HG02763 (cell line): Measurements from ENCODE around the gene DNAL4.
A peak's percentile ranks its signal among the peaks of the same experiment; 100 is the strongest.

Experiments
- ATAC-seq: cut with Tn5 transposase; IDR thresholded peaks from one replicate; pipeline ENCODE4 v1.9.1; 2021; ENCODE audit warnings: mild to moderate bottlenecking, moderate library complexity; ENCODE audit not compliant: unreplicated experiment

DNAL4 gene

DNA sequence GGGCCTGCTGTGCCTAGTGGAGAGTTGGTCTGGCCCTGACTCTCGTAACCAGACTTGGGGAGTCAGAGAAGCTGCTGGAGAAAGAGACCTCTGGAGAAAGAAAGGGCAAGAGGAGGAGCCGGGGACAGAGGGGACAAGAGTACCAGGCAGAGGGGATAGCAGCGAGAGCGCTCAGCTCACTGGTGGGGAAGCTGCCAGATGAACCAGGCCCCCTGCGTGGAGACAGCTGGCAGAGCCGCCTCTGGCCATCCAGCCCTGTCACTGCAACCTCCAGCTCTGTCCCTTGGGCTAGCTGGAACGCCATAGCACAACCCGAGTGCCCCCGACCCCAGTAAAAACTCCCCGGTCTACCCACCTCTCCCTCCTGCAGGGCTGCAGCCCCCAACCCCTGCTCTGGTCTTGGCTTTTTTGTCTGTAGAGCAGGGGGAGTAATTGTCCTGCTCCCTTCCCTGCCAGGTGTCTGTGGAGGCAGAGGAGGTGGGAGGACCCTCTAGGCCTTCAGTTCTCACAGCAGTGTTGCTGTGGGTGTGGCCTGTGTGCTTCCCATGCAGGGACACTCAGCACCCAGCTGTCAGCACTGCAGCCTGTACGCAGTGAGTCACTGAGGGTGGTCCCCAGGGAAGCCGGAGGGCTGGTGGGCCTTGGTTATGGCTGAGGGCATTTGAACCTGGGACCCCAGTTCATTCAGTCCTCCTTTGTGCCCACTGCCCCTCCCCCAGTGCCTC, 33.3 kb downstream of the DNAL4 start:
- no peak for ATAC-seq

DNA sequence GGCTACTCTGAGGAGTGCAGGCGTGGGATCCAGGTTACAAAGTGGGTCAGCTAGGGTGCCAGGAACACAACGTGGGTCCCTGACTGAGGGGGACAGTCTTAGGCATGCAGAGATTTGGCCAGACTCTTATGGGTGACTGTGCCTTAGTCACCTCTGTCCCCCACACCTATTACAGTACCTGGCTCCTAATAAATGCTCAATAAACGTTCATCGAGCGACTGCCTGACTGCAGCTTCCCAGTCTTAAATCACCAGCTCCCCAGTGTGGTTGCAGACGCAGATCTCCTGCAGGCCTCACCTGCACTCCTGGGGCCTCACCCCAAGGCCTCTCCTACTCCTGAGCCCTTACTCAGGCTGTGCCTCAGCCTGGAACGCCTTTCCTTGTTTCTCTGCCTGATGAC, 34.9 kb downstream of the DNAL4 start:
- no peak for ATAC-seq

DNA sequence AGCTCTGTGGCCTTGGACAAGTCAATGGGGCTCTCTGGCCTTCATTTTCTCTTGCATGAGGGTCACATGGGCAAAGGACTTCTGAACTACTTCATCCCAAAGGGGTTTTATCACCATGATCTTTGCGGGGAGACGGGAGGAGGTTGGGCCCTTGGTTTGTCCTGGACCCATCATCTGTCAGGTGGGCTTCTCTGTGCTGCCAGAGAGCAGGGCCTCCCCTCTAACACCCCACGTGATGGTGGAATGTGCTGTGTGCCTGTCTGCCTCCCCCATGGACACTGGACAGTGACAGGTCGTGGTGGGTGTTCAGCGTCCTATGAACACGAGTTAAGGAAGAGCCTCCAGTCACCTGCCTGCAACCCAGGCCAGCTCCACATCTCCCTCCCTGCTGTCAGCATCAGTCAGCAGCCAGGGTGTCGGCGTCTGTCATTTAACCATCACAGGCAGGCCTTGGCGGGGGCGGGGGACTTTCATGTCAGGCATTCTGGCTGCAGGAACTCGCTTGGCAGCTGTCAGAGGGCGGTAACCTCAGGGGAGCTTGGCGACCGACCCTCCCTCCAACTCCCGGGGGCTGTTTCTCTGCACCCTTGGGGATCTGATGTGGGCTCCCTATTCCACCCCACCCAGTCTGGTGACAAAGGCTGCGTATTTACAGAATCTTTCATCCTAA, 35.5 kb downstream of the DNAL4 start:
- ATAC-seq: no peak

GRCh38 chr22:38757464-38757757, 36.5 kb downstream of the DNAL4 start:
- ATAC-seq: no peak

DNA sequence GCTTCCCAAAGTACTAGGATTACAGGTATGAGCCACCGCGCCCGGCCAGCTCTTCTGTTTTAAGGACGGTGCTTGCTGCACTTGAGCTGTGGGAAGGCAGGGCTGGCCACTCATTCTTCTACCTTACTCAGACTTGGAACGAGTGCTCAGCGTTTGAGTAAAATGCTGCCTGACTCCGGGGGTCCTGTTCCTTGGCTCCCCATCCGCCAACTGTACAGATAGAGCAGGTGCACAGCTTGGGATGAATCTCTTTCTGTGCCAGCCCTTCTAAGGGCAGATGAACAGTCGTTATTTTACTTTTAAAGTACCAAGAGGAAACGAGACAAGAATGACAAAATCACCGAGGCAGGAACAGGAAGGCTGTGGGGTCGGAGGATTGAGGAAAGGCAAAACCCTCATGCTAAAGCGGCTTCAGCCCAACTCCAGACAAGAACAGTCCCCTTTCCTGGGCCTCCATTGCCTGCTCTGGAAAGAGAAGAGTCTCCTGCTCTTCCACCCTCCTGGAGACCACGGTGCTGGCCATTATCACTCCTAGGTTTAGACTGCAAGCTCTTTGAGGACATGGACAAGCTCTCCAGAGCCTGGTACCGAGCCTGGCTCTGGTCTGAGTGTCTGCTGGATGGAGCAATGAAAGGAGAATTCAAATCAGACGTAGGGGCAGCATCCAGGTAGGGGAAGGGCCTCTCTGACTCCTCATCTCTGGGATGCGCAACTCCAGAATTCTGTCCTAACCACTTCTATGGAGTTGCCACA, 37.1 kb downstream of the DNAL4 start:
- ATAC-seq: no peak

- peak; percentile 72 for ATAC-seq
Measured at GRCh38 chr22:38755911-38756532, 37.9 kb downstream of the DNAL4 start, which contains the start of gene SUN2. SUN2 (minus strand) TSS chr22:38755998; CDS start chr22:38752628, 3,370 bp downstream.

DNA sequence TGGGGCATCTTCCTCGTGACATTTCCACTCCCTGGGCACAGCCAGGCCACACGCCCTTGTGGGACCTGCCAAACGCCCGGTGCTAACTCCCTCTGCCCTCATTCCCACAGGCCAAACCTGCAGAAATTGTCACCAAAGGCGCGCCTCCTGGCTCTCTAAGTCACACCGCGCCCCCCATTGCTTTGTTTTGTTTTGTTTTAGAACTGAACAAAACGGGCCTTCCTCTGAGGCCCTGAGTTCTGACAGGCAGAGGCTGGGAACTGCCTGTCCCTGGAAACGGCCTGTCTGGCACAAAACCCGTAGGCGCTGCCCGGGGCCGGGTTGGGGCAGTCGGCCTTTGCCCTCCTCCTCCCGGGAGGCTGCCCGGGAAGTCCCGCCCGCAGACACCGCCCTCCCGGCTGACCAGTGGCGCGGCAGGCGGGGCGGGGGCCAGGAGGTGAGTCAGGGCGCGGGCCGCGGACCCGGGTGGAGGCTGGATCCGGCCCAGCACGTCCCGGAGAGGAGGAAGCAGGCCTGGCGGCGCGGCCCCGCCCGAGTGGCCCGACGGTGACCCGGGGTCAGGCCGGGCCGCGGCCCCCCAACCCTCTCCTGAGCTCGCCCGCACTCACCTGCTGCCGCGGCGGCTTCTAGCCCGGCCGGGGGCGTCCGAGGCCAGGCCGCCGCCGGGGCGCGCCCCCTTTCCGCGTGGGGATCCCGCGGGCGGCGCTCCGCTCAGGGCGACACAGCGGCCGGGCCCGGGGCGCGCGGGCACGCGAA, 38.6 kb downstream of the DNAL4 start:
- ATAC-seq: peak; percentile 35

GRCh38 chr22:38754751-38755154, 39.2 kb downstream of the DNAL4 start:
- ATAC-seq: no peak

- no peak for ATAC-seq
Measured at GRCh38 chr22:38753948-38754750, 39.8 kb downstream of the DNAL4 start.

DNA sequence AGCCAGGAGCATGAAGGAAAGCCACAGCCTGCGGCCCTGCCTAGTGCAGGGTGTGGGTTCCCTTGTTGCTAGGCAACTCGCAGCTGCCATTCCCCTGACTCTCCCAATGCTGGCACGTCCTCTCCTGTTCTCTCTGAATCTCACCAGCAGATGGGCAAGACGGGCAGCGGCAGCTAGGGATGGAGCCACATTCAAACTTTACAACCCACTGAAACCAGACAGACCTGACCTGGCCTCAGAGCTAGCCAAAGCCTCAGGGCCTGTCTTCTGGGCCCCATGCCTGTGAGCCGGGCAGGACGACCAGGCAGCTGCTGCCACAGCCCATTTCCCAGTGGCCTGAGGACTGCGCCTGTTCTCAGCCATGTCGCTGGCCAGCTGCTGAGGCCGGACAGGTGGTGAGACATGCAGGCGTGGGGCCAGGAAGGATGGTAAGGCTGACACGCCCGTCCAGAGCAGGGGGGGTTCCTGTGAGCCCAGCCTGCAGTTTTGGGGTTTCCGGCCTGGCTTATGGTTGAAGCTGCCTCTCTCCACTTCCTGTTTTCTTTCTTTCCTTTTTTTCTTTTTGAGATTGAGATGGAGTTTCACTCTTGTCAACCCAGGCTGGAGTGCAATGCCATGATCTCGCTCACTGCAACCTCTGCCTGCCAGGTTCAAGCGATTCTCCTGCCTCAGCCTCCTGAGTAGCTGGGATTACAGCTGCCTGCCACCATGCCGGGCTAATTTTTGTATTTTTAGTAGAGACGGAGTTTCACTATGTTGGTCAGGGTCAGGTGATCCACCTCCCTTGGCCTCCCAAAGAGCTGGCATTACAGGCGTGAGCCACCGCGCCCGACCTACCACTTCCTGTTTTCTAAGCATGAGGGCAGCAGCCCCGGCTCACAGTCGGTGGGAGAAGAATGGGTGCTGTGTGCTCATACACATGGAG, 42.3 kb downstream of the DNAL4 start:
- ATAC-seq: no peak

DNA sequence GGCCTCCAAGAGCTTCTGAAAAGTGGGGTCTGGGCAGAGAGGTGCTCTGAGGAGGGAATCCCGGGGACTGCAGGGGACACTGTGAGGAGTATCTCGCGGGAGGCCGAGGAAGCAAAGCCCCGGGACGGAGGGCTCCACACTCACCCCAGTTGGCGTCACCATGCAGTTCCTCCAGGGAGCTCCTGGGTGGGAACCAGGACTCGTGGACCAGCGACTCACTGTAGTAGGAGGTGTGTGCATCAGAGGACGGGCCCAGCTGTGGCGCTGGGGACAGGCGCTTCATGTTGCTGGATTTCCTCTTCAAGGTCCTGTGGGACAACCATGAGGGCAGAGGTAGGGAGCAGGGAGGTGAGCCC, 42.9 kb downstream of the DNAL4 start:
- no peak for ATAC-seq

DNA sequence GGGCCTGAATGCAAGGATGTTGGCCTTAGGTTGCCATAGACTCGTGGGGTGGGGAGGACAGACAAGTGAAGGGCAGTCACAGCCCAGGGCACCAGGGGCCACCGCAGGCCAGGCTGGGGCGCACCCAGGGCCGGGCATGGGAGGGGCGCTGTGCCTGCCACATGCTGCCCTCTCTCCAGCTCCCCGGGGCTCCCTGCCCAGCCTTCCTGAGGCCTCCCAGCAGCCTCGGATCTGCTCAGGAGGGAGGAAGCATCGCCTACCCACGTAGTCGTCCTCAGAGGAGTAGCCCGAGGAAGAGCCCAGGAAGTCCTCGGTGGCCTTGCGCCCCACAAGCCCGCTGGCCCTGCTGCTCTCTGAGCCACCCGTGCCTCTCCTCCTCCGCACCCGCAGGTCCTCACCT, 43.3 kb downstream of the DNAL4 start:
- no peak for ATAC-seq

DNA sequence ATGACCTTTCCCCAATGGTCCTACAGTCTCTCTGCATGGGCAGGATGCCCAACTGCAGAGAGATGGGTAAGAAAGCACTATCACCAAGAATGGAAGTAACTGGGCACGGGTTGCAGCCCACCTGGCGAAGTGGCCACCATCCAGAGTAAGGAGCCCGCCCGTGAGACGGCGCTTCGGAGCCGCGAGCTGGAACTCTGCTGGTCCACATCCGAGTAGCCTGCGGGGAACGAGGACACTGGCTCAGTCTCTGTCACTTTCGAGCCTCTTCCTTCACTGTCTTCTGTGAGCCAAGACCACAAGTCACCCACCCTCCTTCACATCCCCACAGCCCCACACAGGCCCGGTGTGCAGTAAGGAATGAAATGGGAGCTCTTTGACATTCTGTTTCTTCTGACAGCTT, 43.8 kb downstream of the DNAL4 start:
- ATAC-seq: no peak

DNA sequence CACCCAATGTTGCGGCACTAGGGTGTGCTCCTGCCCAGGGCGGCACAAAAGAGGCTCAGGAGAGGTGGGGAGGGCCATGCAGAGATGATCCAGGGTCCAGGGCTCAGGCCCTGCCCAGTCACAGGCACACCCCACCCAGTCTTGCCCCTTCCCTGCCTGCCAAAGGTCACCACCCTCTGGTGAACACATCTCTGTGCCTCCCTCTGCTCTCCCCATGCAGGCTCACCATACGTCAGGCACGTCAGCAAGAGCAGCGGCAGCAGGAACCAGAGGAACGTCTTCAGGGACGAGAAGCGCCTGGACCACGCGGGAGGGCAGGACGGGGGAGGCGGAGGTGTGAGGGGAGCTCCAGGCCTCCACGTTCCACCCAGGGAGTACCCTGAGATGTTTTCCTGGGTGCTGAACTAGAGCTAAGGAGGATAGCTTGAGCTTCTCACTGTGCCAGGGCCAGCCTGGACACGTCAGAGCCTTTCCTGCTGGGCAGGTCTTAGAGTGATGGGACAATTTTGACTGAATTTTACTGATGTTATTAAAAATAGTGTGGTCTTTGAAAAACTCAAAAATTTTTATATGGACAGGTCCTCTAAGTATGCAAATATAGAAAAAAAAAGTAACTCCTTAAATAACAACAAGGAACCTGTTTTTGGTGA, 45.3 kb downstream of the DNAL4 start:
- ATAC-seq: no peak

DNA sequence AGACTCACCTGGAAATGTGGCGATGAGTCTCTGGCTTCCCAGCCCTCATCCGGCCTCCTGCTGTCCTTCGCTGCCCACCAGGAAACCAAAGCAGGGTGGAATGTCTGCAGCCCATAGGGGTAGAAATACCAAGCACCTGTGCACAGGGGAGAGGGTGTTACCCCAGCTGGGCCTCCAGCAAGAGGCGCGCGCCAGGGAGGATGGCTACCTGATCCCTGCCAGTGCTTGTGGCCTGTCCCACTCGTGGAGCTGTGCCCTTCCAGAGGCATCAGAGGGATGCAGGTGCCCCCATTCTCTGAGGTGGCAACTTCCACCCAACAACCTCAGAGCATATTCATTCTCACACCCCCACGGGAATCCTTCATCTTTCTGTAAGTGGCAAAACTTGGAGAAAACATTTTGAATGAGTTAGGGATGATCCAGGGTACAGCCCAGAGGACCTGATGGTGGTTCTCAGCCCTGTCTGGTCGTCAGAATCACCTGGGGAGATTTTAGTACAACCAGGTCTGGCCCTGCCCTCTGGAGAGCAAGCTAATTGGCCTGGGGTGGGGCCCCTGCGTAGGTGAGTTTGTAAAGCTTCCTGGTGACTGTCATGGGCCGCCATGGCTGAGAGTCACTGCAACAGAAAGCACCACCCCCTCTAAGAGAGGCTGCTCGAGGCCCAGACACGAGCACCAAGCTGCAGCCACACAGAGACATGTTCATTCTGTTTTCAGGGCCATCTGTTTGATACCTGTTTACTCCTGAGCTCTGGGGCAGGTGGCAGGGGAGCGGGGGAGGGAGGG, 48.1 kb downstream of the DNAL4 start:
- ATAC-seq: no peak

DNA sequence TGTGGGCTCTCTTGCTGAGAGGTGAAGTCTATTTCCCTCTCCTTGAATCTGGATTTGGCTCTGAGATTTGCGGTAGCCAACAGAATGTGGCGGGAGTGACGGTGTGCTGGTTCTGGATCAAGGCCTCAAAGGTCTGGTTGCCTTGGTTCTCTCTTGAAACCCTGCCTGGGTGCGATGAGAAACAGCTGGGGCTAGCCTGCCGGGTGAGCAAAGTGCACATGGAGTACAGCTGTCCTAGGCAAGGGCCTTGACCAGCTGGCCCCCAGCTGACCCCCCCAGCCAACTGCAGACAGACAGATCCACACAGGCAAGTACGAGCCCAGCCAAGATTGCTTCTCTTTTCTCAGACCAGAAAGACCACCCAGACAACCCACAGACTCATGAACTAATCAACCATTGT, 49.0 kb downstream of the DNAL4 start:
- no peak for ATAC-seq

- ATAC-seq: no peak
Measured at GRCh38 chr22:38742176-38742942, 51.6 kb downstream of the DNAL4 start.
